CD4-positive, alpha-beta memory T cell (primary cell): ENCODE results near the gene TAAR1. TPM values are rescaled to one million over a fixed set of nuclear protein-coding genes. Genes with fewer than 3 reads are reported as not detected.
A peak's percentile ranks its signal among the peaks of the same experiment; 100 is the strongest.
"Not testable (repeated sequence)": the region's sequence is repeated elsewhere in the genome, so short reads cannot be mapped to it uniquely, and the experiment has no call there.

ENCODE experiments used
- CTCF ChIA-PET: fragments of 350-600 bp; sonication (Branson Sonifier 250); formaldehyde crosslinking; loops from one replicate; lab custom pipeline; 2021; ENCODE audit warnings: inconsistent platforms; ENCODE audit not compliant: partially characterized antibody; lab: Charles Lee
- POLR2A ChIA-PET: fragments of 350-600 bp; sonication (Branson Sonifier 250); formaldehyde crosslinking; loops from one replicate; lab custom pipeline; 2021; ENCODE audit not compliant: partially characterized antibody; lab: Charles Lee
- DNase-seq, 5 donors: peaks; one replicate each; pipeline versions ENCODE4 v3.0.0 to v3.0.0-alpha.2; 2020 to 2022; ENCODE audit warnings: mixed read lengths in 1 of 5
- H3K27ac ChIP-seq: one replicate; pipeline ENCODE4 v1.7.0; 2013; ENCODE audit warnings: low read depth, low read length
- H3K27me3 ChIP-seq: 2 replicates; pipeline ENCODE4 v1.7.0; 2013; ENCODE audit warnings: mild to moderate bottlenecking, low read length, moderate library complexity; ENCODE audit not compliant: insufficient read depth
- H3K36me3 ChIP-seq: 2 replicates; pipeline ENCODE4 v1.7.0; 2013; ENCODE audit warnings: mild to moderate bottlenecking, low read length, moderate library complexity; ENCODE audit not compliant: insufficient read depth
- H3K4me1 ChIP-seq: 2 replicates; pipeline ENCODE4 v1.7.0; 2013; ENCODE audit warnings: mild to moderate bottlenecking, low read length, moderate library complexity; ENCODE audit not compliant: insufficient read depth
- H3K4me3 ChIP-seq, 2 donors: one replicate each; pipeline ENCODE4 v1.7.0; 2013; ENCODE audit warnings: low read length in 2 of 2, mild to moderate bottlenecking in 1 of 2
- H3K9me3 ChIP-seq, 2 donors: one replicate each; pipeline ENCODE4 v1.7.0; 2013; ENCODE audit warnings: low read length in 2 of 2, control low read depth in 1 of 2; ENCODE audit not compliant: control insufficient read depth in 1 of 2
- H3K27ac Mint-ChIP-seq, 7 donors: one replicate each; pipeline ENCODE4 v1.8.0; 2020 to 2021; ENCODE audit warnings: mixed read lengths in 7 of 7, mild to moderate bottlenecking in 6 of 7, inconsistent platforms in 3 of 7, moderate library complexity in 3 of 7
- H3K27me3 Mint-ChIP-seq, 2 donors: one replicate each; pipeline ENCODE4 v1.8.0; 2020 to 2021; ENCODE audit warnings: mixed read lengths in 2 of 2
- H3K36me3 Mint-ChIP-seq, 2 donors: one replicate each; pipeline ENCODE4 v1.8.0; 2020 to 2021; ENCODE audit warnings: mixed read lengths in 2 of 2, inconsistent platforms in 1 of 2, mild to moderate bottlenecking in 1 of 2
- H3K4me1 Mint-ChIP-seq, 4 donors: one replicate each; pipeline ENCODE4 v1.8.0; 2020 to 2021; ENCODE audit warnings: mixed read lengths in 4 of 4, mild to moderate bottlenecking in 1 of 4
- H3K4me3 Mint-ChIP-seq, 8 donors: one replicate each; pipeline ENCODE4 v1.8.0; 2020 to 2021; ENCODE audit warnings: mixed read lengths in 8 of 8, mild to moderate bottlenecking in 7 of 8, moderate library complexity in 6 of 8, inconsistent platforms in 3 of 8
- H3K9me3 Mint-ChIP-seq, 8 donors: one replicate each; pipeline ENCODE4 v1.8.0; 2020 to 2021; ENCODE audit warnings: mixed read lengths in 8 of 8, mild to moderate bottlenecking in 5 of 8, inconsistent platforms in 3 of 8, moderate library complexity in 1 of 8
- intact Hi-C: fragments of 100-400 bp; cut with micrococcal nuclease; formaldehyde crosslinking; loops from one replicate; pipeline ENCODE4 v1.15.1; 2023
- polyA plus RNA-seq, 2 donors: library from polyadenylated mRNA; unstranded; fragments of 300-500 nt; fragmentation: Illumina TruSeq; gene quantifications; one replicate each; pipeline ENCODE4 v1.2.3, GENCODE V29; 2021
- total RNA-seq, 2 experiments: library from RNA; stranded (reverse); gene quantifications; one replicate each; pipeline ENCODE4 v1.2.3, GENCODE V29; 2021

The TAAR1 gene
- total and polyA plus RNA-seq, 4 experiments from 2014 or later, result not detected

DNA sequence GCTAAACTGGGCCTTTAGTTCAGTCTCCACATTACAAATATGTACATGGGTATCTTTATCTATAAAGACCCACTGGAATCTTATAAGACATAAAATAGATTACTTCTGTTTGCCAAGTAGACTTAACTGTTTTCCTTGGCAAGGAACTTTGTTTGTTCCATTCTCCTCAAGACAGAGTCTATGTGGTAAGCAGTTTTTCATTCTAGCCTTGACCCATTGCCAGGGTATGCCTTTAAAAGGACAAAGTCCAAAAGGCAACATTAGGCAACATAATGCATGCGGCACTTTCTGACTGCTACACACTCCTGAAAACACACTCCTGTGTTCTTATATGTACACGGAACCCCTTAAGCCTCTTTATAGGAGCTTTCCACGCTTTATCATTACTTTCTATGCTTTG, 34.5 kb upstream of the TAAR1 start:
- Mint-ChIP-seq H3K9me3 (peaks cover 3 to 25% (median 13%) of the 10 kb centered on the region in 8 donors), H3K4me1 (no peaks in the 10 kb centered on the region), H3K27me3 (peaks cover 9 to 13% of the 10 kb centered on the region in 2 donors), H3K27ac (no peak overlapping the region), H3K36me3 (peaks cover 3 to 8% of the 10 kb centered on the region in 2 donors), H3K4me3 (no peak overlapping the region)
- peaks cover 7% of the 10 kb centered on the region for H3K27me3 ChIP-seq
- H3K36me3 ChIP-seq, result no peaks in the 10 kb centered on the region
- no peaks in the 10 kb centered on the region for H3K4me1 ChIP-seq
- H3K9me3 ChIP-seq, result peaks cover 0 to 3% of the 10 kb centered on the region in 2 donors
- CTCF ChIA-PET, result no interaction called here
- POLR2A ChIA-PET, result no interaction called here
- no peak overlapping the region for H3K4me3 ChIP-seq
- intact Hi-C loops, result no loop called here
- H3K27ac ChIP-seq, result no peak overlapping the region
- no peak for DNase-seq

DNA sequence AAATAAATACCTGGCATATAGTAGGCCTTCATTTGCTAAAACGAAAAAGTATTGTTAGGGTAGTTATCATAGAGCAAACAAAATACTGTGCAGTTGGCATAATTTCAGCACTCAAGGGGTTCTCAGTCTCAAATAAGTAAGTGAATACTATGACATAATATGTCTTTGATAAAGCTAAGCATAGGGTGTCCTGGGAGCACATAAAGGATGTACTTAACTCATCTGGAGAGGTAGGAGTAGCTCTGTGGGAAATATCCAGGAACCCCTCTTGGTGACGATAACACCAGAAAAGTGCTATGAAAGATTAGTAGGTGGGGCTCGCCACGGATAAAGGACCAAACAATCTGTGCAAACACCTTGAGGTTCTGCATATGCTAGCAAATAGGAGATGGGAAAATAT, 31.7 kb upstream of the TAAR1 start:
- H3K9me3 ChIP-seq, result no peaks in the 10 kb centered on the region
- no peak overlapping the region for H3K27ac ChIP-seq
- Mint-ChIP-seq H3K27me3 (peaks cover 19 to 21% of the 10 kb centered on the region in 2 donors), H3K9me3 (peaks cover 0 to 11% (median 3%) of the 10 kb centered on the region in 8 donors), H3K27ac (no peak overlapping the region), H3K36me3 (peaks cover 1% of the 10 kb centered on the region in 2 donors), H3K4me1 (no peaks in the 10 kb centered on the region), H3K4me3 (no peak overlapping the region)
- CTCF ChIA-PET, result no interaction called here
- H3K4me3 ChIP-seq, result no peak overlapping the region
- no peaks in the 10 kb centered on the region for H3K4me1 ChIP-seq
- DNase-seq, result no peak
- no peaks in the 10 kb centered on the region for H3K36me3 ChIP-seq
- H3K27me3 ChIP-seq, result peaks cover 7% of the 10 kb centered on the region
- POLR2A ChIA-PET, result no interaction called here
- intact Hi-C loops, result no loop called here

DNA sequence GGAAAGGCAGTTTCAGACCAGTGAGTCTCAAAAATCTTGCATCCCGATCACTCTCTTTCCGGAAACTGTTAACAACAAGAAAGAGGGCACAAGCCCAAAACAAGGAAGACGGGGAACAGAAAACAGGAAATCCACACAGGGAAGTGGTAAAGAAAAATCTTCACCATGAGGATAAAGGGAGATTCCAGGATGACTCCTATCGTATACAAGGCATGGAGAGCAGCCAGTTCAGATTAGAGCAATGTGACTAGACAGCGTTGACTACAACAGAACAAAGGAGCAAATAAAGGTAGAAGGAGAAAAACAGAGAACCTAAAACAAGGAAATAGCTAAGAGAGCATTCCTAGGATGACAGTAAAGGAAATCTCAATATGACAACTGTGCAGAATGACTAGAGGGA, 28.3 kb upstream of the TAAR1 start:
- Histone ChIP-seq H3K36me3 (no peaks in the 10 kb centered on the region), H3K27me3 (peaks cover 7% of the 10 kb centered on the region), H3K4me3 (no peak overlapping the region), H3K9me3 (no peaks in the 10 kb centered on the region), H3K4me1 (no peaks in the 10 kb centered on the region), H3K27ac (no peak overlapping the region)
- DNase-seq, result no peak
- Mint-ChIP-seq H3K4me3 (no peak overlapping the region), H3K36me3 (no peaks in the 10 kb centered on the region), H3K4me1 (no peaks in the 10 kb centered on the region), H3K9me3 (peaks cover 0 to 3% (median 0%) of the 10 kb centered on the region in 8 donors), H3K27me3 (peaks cover 21 to 22% of the 10 kb centered on the region in 2 donors), H3K27ac (no peak overlapping the region)
- ChIA-PET POLR2A (no interaction called here), CTCF (interaction anchor here (1.4 kb wide), 1 partner anchor 17 kb away, joined by 4 read pairs; no protein-coding TSS in a partner anchor)
- intact Hi-C loops, result no loop called here

DNA sequence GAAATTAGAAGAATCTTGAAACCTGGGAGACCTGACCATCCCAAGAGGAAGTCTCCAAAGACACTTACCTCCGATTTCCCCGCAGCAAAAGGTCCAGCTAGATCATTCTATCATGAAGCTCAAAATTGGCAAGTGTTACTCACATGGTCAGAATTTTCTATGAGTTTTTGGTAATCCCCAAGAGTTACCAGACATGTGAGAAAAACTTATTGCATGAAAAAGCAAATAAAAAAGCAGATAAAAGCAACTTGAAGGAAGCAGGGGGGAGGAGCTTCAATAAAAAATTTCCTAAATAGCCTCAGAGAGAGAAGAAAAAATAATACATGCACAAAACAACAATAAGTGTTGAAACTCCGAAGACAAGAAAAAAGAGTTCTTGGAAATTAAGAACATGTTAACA, 27.5 kb upstream of the TAAR1 start:
- Histone ChIP-seq H3K36me3 (no peaks in the 10 kb centered on the region), H3K9me3 (no peaks in the 10 kb centered on the region), H3K4me3 (no peak overlapping the region), H3K4me1 (no peaks in the 10 kb centered on the region), H3K27me3 (peaks cover 7% of the 10 kb centered on the region), H3K27ac (no peak overlapping the region)
- Mint-ChIP-seq H3K36me3 (no peaks in the 10 kb centered on the region), H3K27ac (no peak overlapping the region), H3K9me3 (peaks cover 0 to 3% (median 0%) of the 10 kb centered on the region in 8 donors), H3K4me1 (no peaks in the 10 kb centered on the region), H3K27me3 (peaks cover 21 to 22% of the 10 kb centered on the region in 2 donors), H3K4me3 (no peak overlapping the region)
- ChIA-PET CTCF (no interaction called here), POLR2A (no interaction called here)
- DNase-seq, result no peak
- intact Hi-C loops, result no loop called here

DNA sequence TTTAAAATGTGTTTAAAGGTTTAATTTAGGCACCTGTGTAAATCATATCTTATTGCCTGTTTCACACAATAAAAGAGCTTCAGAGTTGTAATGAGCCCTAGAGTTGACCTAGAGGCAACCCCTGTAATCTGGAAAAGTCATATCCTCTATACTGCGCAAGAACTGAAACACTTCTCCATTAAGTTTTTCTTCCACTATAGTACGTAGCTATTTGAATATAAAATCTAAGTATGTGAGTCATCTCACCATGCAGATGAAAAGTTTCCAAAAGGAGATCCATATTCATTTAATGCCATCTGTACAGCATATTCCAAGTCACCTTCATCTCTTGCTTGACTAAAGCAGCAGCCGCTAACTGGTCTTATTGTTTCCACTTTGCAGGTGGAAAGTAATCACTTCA, 26.0 kb upstream of the TAAR1 start:
- Mint-ChIP-seq H3K27ac (no peak overlapping the region), H3K36me3 (no peaks in the 10 kb centered on the region), H3K27me3 (peaks cover 13 to 18% of the 10 kb centered on the region in 2 donors), H3K4me3 (no peak overlapping the region), H3K9me3 (peaks cover 0 to 3% (median 0%) of the 10 kb centered on the region in 8 donors), H3K4me1 (no peaks in the 10 kb centered on the region)
- Histone ChIP-seq H3K27ac (no peak overlapping the region), H3K4me1 (no peaks in the 10 kb centered on the region), H3K4me3 (no peak overlapping the region), H3K9me3 (no peaks in the 10 kb centered on the region), H3K27me3 (peaks cover 4% of the 10 kb centered on the region), H3K36me3 (no peaks in the 10 kb centered on the region)
- ChIA-PET POLR2A (no interaction called here), CTCF (no interaction called here)
- no peak for DNase-seq
- intact Hi-C loops, result no loop called here

DNA sequence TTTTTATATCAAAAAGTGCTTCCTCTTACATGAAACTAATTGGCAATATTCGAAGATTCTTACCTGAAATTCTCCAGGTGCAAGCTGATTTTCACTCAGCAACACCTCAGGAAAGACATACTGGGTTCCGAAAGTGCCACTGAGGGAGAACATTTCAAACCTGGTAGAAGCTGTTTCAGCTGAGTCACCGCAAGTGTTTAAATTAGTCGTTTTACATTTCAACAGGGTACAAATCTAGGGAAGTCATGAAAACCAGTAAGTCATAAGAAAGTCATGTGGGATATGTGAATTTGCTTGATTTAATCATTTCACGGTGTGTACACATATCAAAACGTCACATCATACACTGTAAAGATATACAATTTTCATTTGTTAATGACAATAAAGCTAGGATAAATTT, 25.3 kb upstream of the TAAR1 start:
- no peak overlapping the region for H3K27ac Mint-ChIP-seq
- POLR2A ChIA-PET, result no interaction called here
- H3K36me3 Mint-ChIP-seq, result no peaks in the 10 kb centered on the region
- no peak for DNase-seq
- H3K4me3 Mint-ChIP-seq, result no peak overlapping the region
- H3K4me1 Mint-ChIP-seq, result peaks cover 0 to 3% (median 0%) of the 10 kb centered on the region in 4 donors
- no peaks in the 10 kb centered on the region for H3K9me3 ChIP-seq
- H3K27me3 Mint-ChIP-seq, result peaks cover 10 to 13% of the 10 kb centered on the region in 2 donors
- no peak overlapping the region for H3K4me3 ChIP-seq
- intact Hi-C loops, result no loop called here
- no peak overlapping the region for H3K27ac ChIP-seq
- H3K36me3 ChIP-seq, result no peaks in the 10 kb centered on the region
- H3K27me3 ChIP-seq, result no peaks in the 10 kb centered on the region
- CTCF ChIA-PET, result no interaction called here
- H3K4me1 ChIP-seq, result no peaks in the 10 kb centered on the region
- peaks cover 0 to 2% (median 0%) of the 10 kb centered on the region in 8 donors for H3K9me3 Mint-ChIP-seq

DNA sequence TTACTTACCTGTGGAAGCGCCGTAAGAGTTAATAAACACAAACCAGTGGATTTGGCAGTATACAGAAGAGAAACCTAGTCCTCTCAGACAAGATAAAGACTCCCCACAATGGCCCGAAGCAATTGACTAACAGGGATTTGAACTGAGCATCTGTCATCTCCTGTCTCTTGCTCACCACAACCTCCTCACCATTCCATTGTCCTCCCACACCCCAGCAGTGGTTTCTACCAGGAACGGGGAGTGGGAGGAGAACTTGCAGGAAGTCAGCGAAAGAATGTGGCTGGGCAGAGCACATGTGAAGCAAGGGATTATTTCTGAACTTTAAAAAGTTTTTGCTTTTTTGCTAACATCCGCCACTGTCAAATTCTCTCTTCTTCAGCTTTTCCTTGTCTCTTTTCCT, 24.6 kb upstream of the TAAR1 start:
- Mint-ChIP-seq H3K27ac (no peak overlapping the region), H3K36me3 (no peaks in the 10 kb centered on the region), H3K4me1 (peaks cover 0 to 5% (median 0%) of the 10 kb centered on the region in 4 donors), H3K9me3 (peaks cover 0 to 2% (median 0%) of the 10 kb centered on the region in 8 donors), H3K27me3 (peaks cover 8 to 13% of the 10 kb centered on the region in 2 donors), H3K4me3 (no peak overlapping the region)
- no peaks in the 10 kb centered on the region for H3K27me3 ChIP-seq
- H3K4me3 ChIP-seq, result no peak overlapping the region
- no peaks in the 10 kb centered on the region for H3K9me3 ChIP-seq
- H3K27ac ChIP-seq, result no peak overlapping the region
- H3K36me3 ChIP-seq, result no peaks in the 10 kb centered on the region
- ChIA-PET POLR2A (no interaction called here), CTCF (no interaction called here)
- H3K4me1 ChIP-seq, result no peaks in the 10 kb centered on the region
- intact Hi-C loops, result no loop called here
- no peak for DNase-seq

- POLR2A ChIA-PET, H3K36me3 ChIP-seq, H3K4me1 Mint-ChIP-seq, H3K9me3 ChIP-seq, H3K27me3 Mint-ChIP-seq, intact Hi-C loops, H3K27ac ChIP-seq, H3K9me3 Mint-ChIP-seq, H3K27me3 ChIP-seq, H3K4me1 ChIP-seq, H3K4me3 ChIP-seq, DNase-seq, H3K27ac Mint-ChIP-seq, H3K36me3 Mint-ChIP-seq: not testable (repeated sequence)
- CTCF ChIA-PET, result interaction anchor here (0.9 kb wide), 1 partner anchor 10 kb away, joined by 3 read pairs; no protein-coding TSS in a partner anchor
- H3K4me3 Mint-ChIP-seq, result peak overlapping the region in 1 of 8 donors; percentile 15
These were observed 20.1 kb upstream of the TAAR1 start for GRCh38 chr6:132679094-132679493.
